ENCODE measurements around the gene ASXL2. TPM values are rescaled to one million over a fixed set of nuclear protein-coding genes. Genes with fewer than 3 reads are reported as not detected.

Gene ASXL2
- total RNA-seq, 1 donor from 2014 or later, result 39.3 TPM

GRCh38 chr2:25825238-25825637 lies 53.0 kb downstream of the ASXL2 start:
- intact Hi-C loops (cut with DNase I), result no loop called here
- TF ChIP-seq, protein P1, sequence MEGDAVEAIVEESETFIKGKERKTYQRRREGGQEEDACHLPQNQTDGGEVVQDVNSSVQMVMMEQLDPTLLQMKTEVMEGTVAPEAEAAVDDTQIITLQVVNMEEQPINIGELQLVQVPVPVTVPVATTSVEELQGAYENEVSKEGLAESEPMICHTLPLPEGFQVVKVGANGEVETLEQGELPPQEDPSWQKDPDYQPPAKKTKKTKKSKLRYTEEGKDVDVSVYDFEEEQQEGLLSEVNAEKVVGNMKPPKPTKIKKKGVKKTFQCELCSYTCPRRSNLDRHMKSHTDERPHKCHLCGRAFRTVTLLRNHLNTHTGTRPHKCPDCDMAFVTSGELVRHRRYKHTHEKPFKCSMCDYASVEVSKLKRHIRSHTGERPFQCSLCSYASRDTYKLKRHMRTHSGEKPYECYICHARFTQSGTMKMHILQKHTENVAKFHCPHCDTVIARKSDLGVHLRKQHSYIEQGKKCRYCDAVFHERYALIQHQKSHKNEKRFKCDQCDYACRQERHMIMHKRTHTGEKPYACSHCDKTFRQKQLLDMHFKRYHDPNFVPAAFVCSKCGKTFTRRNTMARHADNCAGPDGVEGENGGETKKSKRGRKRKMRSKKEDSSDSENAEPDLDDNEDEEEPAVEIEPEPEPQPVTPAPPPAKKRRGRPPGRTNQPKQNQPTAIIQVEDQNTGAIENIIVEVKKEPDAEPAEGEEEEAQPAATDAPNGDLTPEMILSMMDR (IDR thresholded peaks at IDR 0.05), result no peak
- Histone ChIP-seq H3K27ac (no peak overlapping the region), H3K27me3 (ENCODE audit: low read depth) (no peaks in the 10 kb centered on the region), H3K4me3 (no peak overlapping the region), H3K9me3 (no peaks in the 10 kb centered on the region), H3K36me3 (no peaks in the 10 kb centered on the region), H3K4me1 (peaks cover 14% of the 10 kb centered on the region)
- no peak for DNase-seq
- ATAC-seq, result no peak

DNA sequence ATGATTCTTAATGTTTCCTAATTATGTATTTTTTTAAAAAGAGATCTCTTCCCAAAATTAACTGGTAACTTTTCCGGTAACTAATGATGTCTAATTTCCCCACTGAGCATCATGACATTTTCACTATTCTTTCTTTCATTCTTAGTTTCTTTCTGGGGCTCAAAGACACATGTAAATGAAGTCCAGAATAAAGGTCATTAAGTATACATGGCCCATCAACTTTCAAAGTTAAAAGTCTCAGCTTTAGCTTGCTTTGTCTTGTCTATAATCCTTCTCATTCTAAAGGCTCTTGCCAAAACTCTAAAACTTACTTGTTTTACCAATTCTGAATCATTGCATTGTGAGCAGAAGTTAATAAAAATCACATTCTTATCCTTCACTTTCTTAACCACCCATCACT lies 53.6 kb downstream of the ASXL2 start:
- H3K9me3 ChIP-seq, result no peaks in the 10 kb centered on the region
- intact Hi-C loops (cut with DNase I), result no loop called here
- no peaks in the 10 kb centered on the region for H3K36me3 ChIP-seq
- peaks cover 9% of the 10 kb centered on the region for H3K4me1 ChIP-seq
- H3K27ac ChIP-seq, result no peak overlapping the region
- DNase-seq (no peak), ATAC-seq (no peak)
- H3K27me3 ChIP-seq (ENCODE audit: low read depth), result no peaks in the 10 kb centered on the region
- TF ChIP-seq, protein P1 (IDR thresholded peaks at IDR 0.05), result no peak
- no peak overlapping the region for H3K4me3 ChIP-seq

DNA sequence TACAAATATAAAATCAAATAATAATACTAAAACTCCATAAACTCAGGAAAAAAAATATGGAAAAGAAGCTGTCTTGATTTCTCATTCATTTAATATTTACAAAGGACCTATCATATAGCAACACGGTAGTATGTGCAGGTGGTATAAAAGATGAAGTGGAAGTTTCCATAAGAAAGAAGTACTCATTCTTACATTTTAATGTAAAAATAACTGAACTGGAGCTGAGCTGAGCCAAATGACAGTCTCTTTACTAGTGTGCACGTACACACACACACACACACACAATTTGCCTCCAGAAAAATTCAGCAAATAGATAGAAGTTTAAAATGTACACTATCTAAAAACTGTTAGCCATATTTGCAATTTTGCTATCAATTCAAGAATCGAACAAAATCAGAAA lies 54.1 kb downstream of the ASXL2 start:
- intact Hi-C loops (cut with DNase I), result no loop called here
- no peaks in the 10 kb centered on the region for H3K27me3 ChIP-seq (ENCODE audit: low read depth)
- DNase-seq (no peak), ATAC-seq (no peak)
- H3K9me3 ChIP-seq, result no peaks in the 10 kb centered on the region
- peaks cover 4% of the 10 kb centered on the region for H3K4me1 ChIP-seq
- TF ChIP-seq, protein P1 (IDR thresholded peaks at IDR 0.05), result no peak
- H3K27ac ChIP-seq, result no peak overlapping the region
- no peak overlapping the region for H3K4me3 ChIP-seq
- no peaks in the 10 kb centered on the region for H3K36me3 ChIP-seq

DNA sequence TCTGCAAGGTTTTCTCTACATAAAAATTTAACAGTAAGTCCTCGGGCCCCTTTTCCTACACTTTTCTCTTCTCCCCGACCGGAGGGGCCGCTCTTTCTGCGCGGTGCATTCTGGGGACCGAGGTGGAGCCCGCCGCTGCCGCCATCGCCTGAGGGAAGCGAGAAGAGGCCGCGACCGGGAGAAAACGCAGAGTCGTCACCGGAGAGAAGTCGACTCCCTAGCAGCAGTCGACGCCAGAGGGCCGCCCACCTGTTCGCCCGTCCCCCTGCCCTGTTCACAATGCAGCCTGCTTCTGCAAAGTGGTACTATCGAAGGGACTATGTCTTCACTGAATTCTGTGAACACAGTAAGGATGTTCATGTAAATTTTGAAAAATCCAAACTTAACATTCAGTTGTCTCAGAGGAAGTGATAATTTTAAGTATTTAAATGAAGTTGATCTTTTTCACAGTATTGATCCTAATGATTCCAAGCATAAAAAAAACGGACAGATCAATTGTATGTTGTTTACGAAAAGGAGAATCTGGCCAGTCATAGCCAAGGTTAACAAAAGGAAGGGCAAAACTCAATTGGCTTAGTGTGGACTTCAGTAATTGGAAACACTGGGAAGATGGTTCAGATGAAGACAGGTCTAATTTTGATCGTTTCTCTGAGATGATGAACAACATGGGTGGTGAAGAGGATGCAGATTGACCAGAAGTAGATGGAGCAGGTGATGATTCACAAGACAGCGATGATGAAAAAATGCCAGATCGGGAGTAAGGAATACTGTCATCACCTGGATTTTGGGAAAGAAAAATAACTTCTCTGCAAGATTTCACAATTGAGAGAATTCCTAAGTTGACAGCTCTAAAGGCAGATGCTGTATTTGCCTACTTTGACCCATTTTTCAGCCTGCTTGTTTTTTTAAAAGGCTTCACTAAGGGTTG lies 55.8 kb downstream of the ASXL2 start:
- peak; percentile 76 to 87 for ATAC-seq
- peak overlapping the region; percentile 28 for H3K27ac ChIP-seq
- intact Hi-C loops (cut with DNase I), result no loop called here
- no peaks in the 10 kb centered on the region for H3K9me3 ChIP-seq
- peak; percentile 58 for DNase-seq
- no peaks in the 10 kb centered on the region for H3K36me3 ChIP-seq
- TF ChIP-seq, protein P1 (IDR thresholded peaks at IDR 0.05), result no peak
- no peaks in the 10 kb centered on the region for H3K4me1 ChIP-seq
- H3K4me3 ChIP-seq, result peak overlapping the region; percentile 30
- H3K27me3 ChIP-seq (ENCODE audit: low read depth), result no peaks in the 10 kb centered on the region

GRCh38 chr2:25821225-25822056 lies 56.8 kb downstream of the ASXL2 start:
- Histone ChIP-seq H3K27me3 (ENCODE audit: low read depth) (no peaks in the 10 kb centered on the region), H3K27ac (no peak overlapping the region), H3K4me3 (peak overlapping the region; percentile 30), H3K36me3 (no peaks in the 10 kb centered on the region), H3K4me1 (no peaks in the 10 kb centered on the region), H3K9me3 (no peaks in the 10 kb centered on the region)
- intact Hi-C loops (cut with DNase I), result no loop called here
- TF ChIP-seq, protein P1 (IDR thresholded peaks at IDR 0.05), result no peak
- ATAC-seq, result no peak
- DNase-seq, result no peak
